Measurements from ENCODE around the gene CDK5RAP2.

The CDK5RAP2 gene

GRCh38 chr9:120389300-120389699, 190.7 kb downstream of the CDK5RAP2 start:
- Histone ChIP-seq H3K4ac (ENCODE audit: low read length) (no peak overlapping the region), H3K36me3 (replicated peaks in 1 of 2; ENCODE audit: control insufficient read depth in 2 of 2, insufficient read depth in 2 of 2, low read length in 2 of 2) (peaks cover 49 to 76% of the 10 kb centered on the region in 2 donors), H3K18ac (ENCODE audit: low read length) (no peak overlapping the region), H4K91ac (ENCODE audit: low read depth, low read length, poor library complexity) (no peak overlapping the region), H3K23ac (ENCODE audit: low read depth, low read length, poor library complexity) (no peak overlapping the region), H3K27ac (replicated peaks; ENCODE audit: low read length) (no peak overlapping the region), H3K4me3 (ENCODE audit: low read length in 2 of 2) (no peak overlapping the region), H2AK5ac (ENCODE audit: low read depth, low read length) (no peak overlapping the region), H2BK120ac (ENCODE audit: low read depth, low read length) (no peak overlapping the region), H2BK15ac (ENCODE audit: low read length) (no peak overlapping the region), H3K9me3 (replicated peaks in 1 of 2; ENCODE audit: control insufficient read depth in 2 of 2, insufficient read depth in 1 of 2, low read depth in 1 of 2, low read length in 2 of 2) (peaks cover 0 to 2% of the 10 kb centered on the region in 2 donors), H3K9ac (ENCODE audit: low read depth, low read length, poor library complexity) (no peak overlapping the region), H2BK5ac (ENCODE audit: low read length) (no peak overlapping the region), H2AFZ (ENCODE audit: low read length) (no peak overlapping the region), H2BK12ac (ENCODE audit: low read length) (no peak overlapping the region), H3K27me3 (ENCODE audit: control insufficient read depth in 3 of 3, insufficient read depth in 3 of 3, low read depth in 1 of 3, low read length in 3 of 3) (no peaks in the 10 kb centered on the region), H3K4me1 (ENCODE audit: control insufficient read depth in 2 of 2, insufficient read depth in 1 of 2, low read depth in 1 of 2, low read length in 2 of 2) (peaks cover 3 to 7% of the 10 kb centered on the region in 2 donors), H4K8ac (ENCODE audit: low read depth, low read length) (no peak overlapping the region), H3K79me1 (ENCODE audit: low read depth, low read length) (peaks cover 2% of the 10 kb centered on the region), H3K4me2 (ENCODE audit: insufficient read depth, low read length, poor library complexity, severe bottlenecking) (no peak overlapping the region), H3K14ac (ENCODE audit: low read length) (no peak overlapping the region)
- no CpG with 5 or more reads among the region's 4 CpGs for WGBS, 2 donors (ENCODE audit: extremely low coverage in 2 of 2, insufficient read length in 2 of 2, insufficient replicate concordance in 1 of 2)
- no peak for DNase-seq (ENCODE audit: low spot score)

- Histone ChIP-seq H2AFZ (ENCODE audit: low read length) (no peak overlapping the region), H4K8ac (ENCODE audit: low read depth, low read length) (no peak overlapping the region), H3K27me3 (ENCODE audit: control insufficient read depth in 3 of 3, insufficient read depth in 3 of 3, low read depth in 1 of 3, low read length in 3 of 3) (no peaks in the 10 kb centered on the region), H2BK12ac (ENCODE audit: low read length) (no peak overlapping the region), H3K4me3 (ENCODE audit: low read length in 2 of 2) (no peak overlapping the region), H3K14ac (ENCODE audit: low read length) (no peak overlapping the region), H2BK120ac (ENCODE audit: low read depth, low read length) (no peak overlapping the region), H3K79me1 (ENCODE audit: low read depth, low read length) (no peaks in the 10 kb centered on the region), H3K36me3 (replicated peaks in 1 of 2; ENCODE audit: control insufficient read depth in 2 of 2, insufficient read depth in 2 of 2, low read length in 2 of 2) (peaks cover 38 to 66% of the 10 kb centered on the region in 2 donors), H3K4ac (ENCODE audit: low read length) (no peak overlapping the region), H2BK15ac (ENCODE audit: low read length) (no peak overlapping the region), H3K27ac (replicated peaks; ENCODE audit: low read length) (no peak overlapping the region), H3K9me3 (replicated peaks in 1 of 2; ENCODE audit: control insufficient read depth in 2 of 2, insufficient read depth in 1 of 2, low read depth in 1 of 2, low read length in 2 of 2) (no peaks in the 10 kb centered on the region), H2BK5ac (ENCODE audit: low read length) (no peak overlapping the region), H3K4me1 (ENCODE audit: control insufficient read depth in 2 of 2, insufficient read depth in 1 of 2, low read depth in 1 of 2, low read length in 2 of 2) (peaks cover 12 to 17% of the 10 kb centered on the region in 2 donors), H3K18ac (ENCODE audit: low read length) (no peak overlapping the region), H2AK5ac (ENCODE audit: low read depth, low read length) (no peak overlapping the region), H3K23ac (ENCODE audit: low read depth, low read length, poor library complexity) (peak overlapping the region; percentile 8), H3K4me2 (ENCODE audit: insufficient read depth, low read length, poor library complexity, severe bottlenecking) (no peak overlapping the region), H4K91ac (ENCODE audit: low read depth, low read length, poor library complexity) (no peak overlapping the region), H3K9ac (ENCODE audit: low read depth, low read length, poor library complexity) (no peak overlapping the region)
- no CpG with 5 or more reads among the region's 24 CpGs for WGBS, 2 donors (ENCODE audit: extremely low coverage in 2 of 2, insufficient read length in 2 of 2, insufficient replicate concordance in 1 of 2)
- DNase-seq (ENCODE audit: low spot score), result no peak
Measured at GRCh38 chr9:120388003-120388855, 191.7 kb downstream of the CDK5RAP2 start.

GRCh38 chr9:120387257-120388002, 192.5 kb downstream of the CDK5RAP2 start:
- Histone ChIP-seq H3K14ac (ENCODE audit: low read length) (no peak overlapping the region), H2BK120ac (ENCODE audit: low read depth, low read length) (no peak overlapping the region), H3K9me3 (replicated peaks in 1 of 2; ENCODE audit: control insufficient read depth in 2 of 2, insufficient read depth in 1 of 2, low read depth in 1 of 2, low read length in 2 of 2) (no peaks in the 10 kb centered on the region), H3K4me1 (ENCODE audit: control insufficient read depth in 2 of 2, insufficient read depth in 1 of 2, low read depth in 1 of 2, low read length in 2 of 2) (peaks cover 12 to 17% of the 10 kb centered on the region in 2 donors), H3K9ac (ENCODE audit: low read depth, low read length, poor library complexity) (no peak overlapping the region), H3K36me3 (replicated peaks in 1 of 2; ENCODE audit: control insufficient read depth in 2 of 2, insufficient read depth in 2 of 2, low read length in 2 of 2) (peaks cover 30 to 58% of the 10 kb centered on the region in 2 donors), H2AK5ac (ENCODE audit: low read depth, low read length) (no peak overlapping the region), H2BK15ac (ENCODE audit: low read length) (no peak overlapping the region), H3K79me1 (ENCODE audit: low read depth, low read length) (no peaks in the 10 kb centered on the region), H2BK5ac (ENCODE audit: low read length) (no peak overlapping the region), H3K27ac (replicated peaks; ENCODE audit: low read length) (no peak overlapping the region), H3K4me2 (ENCODE audit: insufficient read depth, low read length, poor library complexity, severe bottlenecking) (no peak overlapping the region), H3K18ac (ENCODE audit: low read length) (no peak overlapping the region), H3K4me3 (ENCODE audit: low read length in 2 of 2) (no peak overlapping the region), H4K8ac (ENCODE audit: low read depth, low read length) (no peak overlapping the region), H4K91ac (ENCODE audit: low read depth, low read length, poor library complexity) (no peak overlapping the region), H3K23ac (ENCODE audit: low read depth, low read length, poor library complexity) (no peak overlapping the region), H3K27me3 (ENCODE audit: control insufficient read depth in 3 of 3, insufficient read depth in 3 of 3, low read depth in 1 of 3, low read length in 3 of 3) (no peaks in the 10 kb centered on the region), H2AFZ (ENCODE audit: low read length) (no peak overlapping the region), H2BK12ac (ENCODE audit: low read length) (no peak overlapping the region), H3K4ac (ENCODE audit: low read length) (no peak overlapping the region)
- WGBS, 2 donors (ENCODE audit: extremely low coverage in 2 of 2, insufficient read length in 2 of 2, insufficient replicate concordance in 1 of 2), result no CpG with 5 or more reads among the region's 14 CpGs
- DNase-seq (ENCODE audit: low spot score), result no peak
